Activated naive CD4-positive, alpha-beta T cell treated with anti-CD3 and anti-CD28 coated beads, Interleukin-2, amount 50 U/mL, for 16 hours (primary cell): ENCODE data around the gene KIRREL2.
A peak's percentile ranks its signal among the peaks of the same experiment; 100 is the strongest.
"Not testable (repeated sequence)": the region's sequence is repeated elsewhere in the genome, so short reads cannot be mapped to it uniquely, and the experiment has no call there.

Experiments used
- DNase-seq: peaks from one replicate; pipeline ENCODE4 v3.0.0-alpha.2; 2020

The KIRREL2 gene

GRCh38 chr19:35899547-35900214 is 43.0 kb downstream of the KIRREL2 start:
- peak; percentile 90 for DNase-seq

GRCh38 chr19:35901055-35901644 is 44.4 kb downstream of the KIRREL2 start:
- DNase-seq, result no peak

- DNase-seq, result no peak
These were observed 45.3 kb downstream of the KIRREL2 start, which contains the start of gene HCST for GRCh38 chr19:35901854-35902661. Gene HCST, plus strand, starts transcription at chr19:35902529. Its CDS starts 65 bp downstream, at chr19:35902594.

GRCh38 chr19:35902870-35903475 is 46.3 kb downstream of the KIRREL2 start:
- DNase-seq, result no peak

- peak; percentile 85 for DNase-seq
These were observed 47.0 kb downstream of the KIRREL2 start for GRCh38 chr19:35903550-35904179.

GRCh38 chr19:35904311-35905068 is 47.8 kb downstream of the KIRREL2 start:
- DNase-seq, result no peak

GRCh38 chr19:35905178-35905727 is 48.5 kb downstream of the KIRREL2 start:
- no peak for DNase-seq

GRCh38 chr19:35907377-35907745 is 50.6 kb downstream of the KIRREL2 start:
- DNase-seq, result no peak

- DNase-seq, result no peak
These were observed 51.3 kb downstream of the KIRREL2 start, which contains the start of gene TYROBP for GRCh38 chr19:35908010-35908441. Gene TYROBP, minus strand, starts transcription at chr19:35908295. Its CDS starts 67 bp downstream, at chr19:35908228.

- no peak for DNase-seq
These were observed 52.4 kb downstream of the KIRREL2 start for GRCh38 chr19:35908973-35909683.

- no peak for DNase-seq
These were observed 52.9 kb downstream of the KIRREL2 start for GRCh38 chr19:35909684-35910035.

GRCh38 chr19:35910355-35910754 is 53.6 kb downstream of the KIRREL2 start:
- not testable (repeated sequence) for DNase-seq

GRCh38 chr19:35911173-35911572 is 54.5 kb downstream of the KIRREL2 start:
- no peak for DNase-seq

GRCh38 chr19:35911790-35912189 is 55.1 kb downstream of the KIRREL2 start:
- DNase-seq, result no peak

- DNase-seq, result no peak
These were observed 56.9 kb downstream of the KIRREL2 start for GRCh38 chr19:35913589-35913988.

- no peak for DNase-seq
These were observed 58.7 kb downstream of the KIRREL2 start for GRCh38 chr19:35915443-35915842.
